ENCODE results near the gene MRPL51. TPM values are rescaled to one million over a fixed set of nuclear protein-coding genes. Genes with fewer than 3 reads are reported as not detected.

The MRPL51 gene
- total RNA-seq, 3 donors from 2014 or later, result 249 to 262 (median 256) TPM

- Mint-ChIP-seq H3K27me3 (ENCODE audit: low read depth) (no peaks in the 10 kb centered on the region), H3K9me3 (no peaks in the 10 kb centered on the region), H3K4me3 (peak within 1 kb of the TSS; percentile 100), H3K4me1 (ENCODE audit: low read depth) (peaks cover 71% of the 10 kb centered on the region), H3K36me3 (ENCODE audit: insufficient read depth) (peaks cover 19% of the 10 kb centered on the region)
- peak; percentile 72 for DNase-seq
- peak; percentile 87 to 90 for ATAC-seq
Measured at GRCh38 chr12:6451348-6452244, 41.5 kb downstream of the MRPL51 start, which contains the start of gene TAPBPL. Gene TAPBPL (plus strand): TSS chr12:6452042. CDS start chr12:6452249, 207 bp downstream.

GRCh38 chr12:6450869-6451347 is 42.2 kb downstream of the MRPL51 start:
- H3K4me1 Mint-ChIP-seq (ENCODE audit: low read depth), result peaks cover 75% of the 10 kb centered on the region
- DNase-seq, result no peak
- H3K4me3 Mint-ChIP-seq, result peak overlapping the region; percentile 100
- no peaks in the 10 kb centered on the region for H3K9me3 Mint-ChIP-seq
- peaks cover 17% of the 10 kb centered on the region for H3K36me3 Mint-ChIP-seq (ENCODE audit: insufficient read depth)
- ATAC-seq, result peak in 1 of 2 donors; percentile 1
- no peaks in the 10 kb centered on the region for H3K27me3 Mint-ChIP-seq (ENCODE audit: low read depth)

- Mint-ChIP-seq H3K4me3 (peak overlapping the region; percentile 100), H3K36me3 (ENCODE audit: insufficient read depth) (peaks cover 14% of the 10 kb centered on the region), H3K27me3 (ENCODE audit: low read depth) (no peaks in the 10 kb centered on the region), H3K9me3 (no peaks in the 10 kb centered on the region), H3K4me1 (ENCODE audit: low read depth) (peaks cover 77% of the 10 kb centered on the region)
- DNase-seq, result no peak
- ATAC-seq, result no peak
Measured at GRCh38 chr12:6450091-6450868, 42.8 kb downstream of the MRPL51 start.

- DNase-seq (no peak), ATAC-seq (peak; percentile 28 to 32)
- H3K4me1 Mint-ChIP-seq (ENCODE audit: low read depth), result peaks cover 70% of the 10 kb centered on the region
- no peaks in the 10 kb centered on the region for H3K9me3 Mint-ChIP-seq
- H3K36me3 Mint-ChIP-seq (ENCODE audit: insufficient read depth), result no peaks in the 10 kb centered on the region
- peak within 1 kb of the TSS; percentile 90 for H3K4me3 Mint-ChIP-seq
- H3K27me3 Mint-ChIP-seq (ENCODE audit: low read depth), result no peaks in the 10 kb centered on the region
Measured at GRCh38 chr12:6444704-6445688, 48.1 kb downstream of the MRPL51 start, which contains the start of gene CD27. Gene CD27 (plus strand): TSS chr12:6444955. CDS start chr12:6445096, 141 bp downstream.

GRCh38 chr12:6444031-6444430 is 49.0 kb downstream of the MRPL51 start:
- H3K4me3 Mint-ChIP-seq, result peak overlapping the region; percentile 90
- DNase-seq (no peak), ATAC-seq (no peak)
- no peaks in the 10 kb centered on the region for H3K9me3 Mint-ChIP-seq
- H3K36me3 Mint-ChIP-seq (ENCODE audit: insufficient read depth), result no peaks in the 10 kb centered on the region
- H3K27me3 Mint-ChIP-seq (ENCODE audit: low read depth), result no peaks in the 10 kb centered on the region
- H3K4me1 Mint-ChIP-seq (ENCODE audit: low read depth), result peaks cover 67% of the 10 kb centered on the region

- Mint-ChIP-seq H3K9me3 (no peaks in the 10 kb centered on the region), H3K4me1 (ENCODE audit: low read depth) (peaks cover 68% of the 10 kb centered on the region), H3K27me3 (ENCODE audit: low read depth) (no peaks in the 10 kb centered on the region), H3K36me3 (ENCODE audit: insufficient read depth) (no peaks in the 10 kb centered on the region), H3K4me3 (peak overlapping the region; percentile 90)
- ATAC-seq (peak; percentile 75 to 80), DNase-seq (no peak)
Measured at GRCh38 chr12:6443361-6443983, 49.6 kb downstream of the MRPL51 start.

- H3K27me3 Mint-ChIP-seq (ENCODE audit: low read depth), result no peaks in the 10 kb centered on the region
- no peaks in the 10 kb centered on the region for H3K36me3 Mint-ChIP-seq (ENCODE audit: insufficient read depth)
- no peak for DNase-seq
- no peaks in the 10 kb centered on the region for H3K9me3 Mint-ChIP-seq
- ATAC-seq, result no peak
- H3K4me3 Mint-ChIP-seq, result peak overlapping the region; percentile 33
- H3K4me1 Mint-ChIP-seq (ENCODE audit: low read depth), result peaks cover 64% of the 10 kb centered on the region
Measured at GRCh38 chr12:6442836-6443235, 50.2 kb downstream of the MRPL51 start.

Other genes starting within 250 kb of the MRPL51 start
- gene PLEKHG6, start 182.6 kb downstream of the MRPL51 start, total RNA-seq, result not detected
- gene TNFRSF1A, start 151.2 kb downstream of the MRPL51 start, total RNA-seq, result 10 to 100 TPM; 28.0 to 34.5 (median 33.0) TPM
- gene SCNN1A, start 117.7 kb downstream of the MRPL51 start, total RNA-seq, result under 1 TPM; 0.05 to 0.84 (median 0.15) TPM
- 1 to 10 TPM; 1.0 to 2.8 (median 1.3) TPM for gene LTBR, start 109.1 kb downstream of the MRPL51 start, total RNA-seq
- gene CD27, start 48.3 kb downstream of the MRPL51 start, total RNA-seq, result 100 to 1,000 TPM in 1 of 3 donors, 10 to 100 TPM in 2; 52.3 to 100 (median 89.8) TPM
- gene TAPBPL, start 41.2 kb downstream of the MRPL51 start, total RNA-seq, result 10 to 100 TPM; 24.4 to 36.6 (median 30.0) TPM
- gene VAMP1, start 22.6 kb downstream of the MRPL51 start, total RNA-seq, result 10 to 100 TPM; 17.1 to 22.9 (median 21.6) TPM
- gene NCAPD2, start 840 bp upstream of the MRPL51 start, total RNA-seq, result 10 to 100 TPM; 29.8 to 36.1 (median 32.9) TPM
- 1,000 to 10,000 TPM; 4,635 to 5,387 (median 5,019) TPM for gene GAPDH, start 41.3 kb upstream of the MRPL51 start, total RNA-seq
- 10 to 100 TPM in 1 of 3 donors, 1 to 10 TPM in 2; 8.5 to 10.2 (median 9.8) TPM for gene IFFO1, start 62.8 kb upstream of the MRPL51 start, total RNA-seq
- 100 to 1,000 TPM; 267 to 300 (median 270) TPM for gene NOP2, start 75.0 kb upstream of the MRPL51 start, total RNA-seq
- 100 to 1,000 TPM; 311 to 336 (median 332) TPM for gene CHD4, start 114.1 kb upstream of the MRPL51 start, total RNA-seq
- 1 to 10 TPM; 3.8 to 5.5 (median 5.1) TPM for gene LPAR5, start 142.7 kb upstream of the MRPL51 start, total RNA-seq
- 1 to 10 TPM in 1 of 3 donors, under 1 TPM in 2; 0.65 to 1.3 (median 0.71) TPM for gene ACRBP, start 154.2 kb upstream of the MRPL51 start, total RNA-seq
- gene ING4, start 169.9 kb upstream of the MRPL51 start, total RNA-seq, result 1 to 10 TPM; 5.9 to 7.5 (median 6.9) TPM
- 10 to 100 TPM; 59.7 to 70.2 (median 63.3) TPM for gene ZNF384, start 196.1 kb upstream of the MRPL51 start, total RNA-seq
- gene PIANP, start 207.6 kb upstream of the MRPL51 start, total RNA-seq, result under 1 TPM; 0.20 to 0.57 (median 0.40) TPM
- 10 to 100 TPM; 46.5 to 54.4 (median 48.1) TPM for gene COPS7A, start 230.8 kb upstream of the MRPL51 start, total RNA-seq

Data from activated T-cell treated with anti-CD3 and anti-CD28 coated beads, Interleukin-2, amount 50 U/mL, for 4 hours (primary cell).